Loucy (cell line): Measurements from ENCODE around the gene ERCC5.

ENCODE experiments used
- CTCF ChIP-seq: fragments of 200-600 bp; sonication (generic); conservative IDR thresholded peaks from 2 replicates; pipeline ENCODE4 v1.5.1; 2014; ENCODE audit warnings: mild to moderate bottlenecking, antibody characterized with exemption, low read length
- EZH2phosphoT487 ChIP-seq: fragments of 200-600 bp; IDR thresholded peaks from 2 replicates; pipeline ENCODE4 v1.6.1; 2018; ENCODE audit warnings: antibody characterized with exemption, mild to moderate bottlenecking, moderate library complexity, borderline replicate concordance

GRCh38 chr13:102807699-102808098, 38.1 kb upstream of the ERCC5 start:
- TF ChIP-seq CTCF: no peak
- no peak for TF ChIP-seq EZH2phosphoT487
